Effector memory CD4-positive, alpha-beta T cell (primary cell): Measurements from ENCODE around the gene BAZ2B.

Source experiments
- DNase-seq, 3 donors: peaks; one replicate each; pipeline ENCODE4 v3.0.0-alpha.2; 2020
- H3K27ac ChIP-seq: 2 replicates; pipeline ENCODE4 v1.7.0; 2013; ENCODE audit warnings: mild to moderate bottlenecking, low read length, moderate library complexity; ENCODE audit not compliant: insufficient read depth, poor library complexity, severe bottlenecking
- H3K27me3 ChIP-seq: replicated peaks from 2 replicates; pipeline ENCODE4 v1.7.0; 2013; ENCODE audit warnings: mild to moderate bottlenecking, low read length; ENCODE audit not compliant: insufficient read depth, control insufficient read depth, poor library complexity, severe bottlenecking
- H3K36me3 ChIP-seq: 2 replicates; pipeline ENCODE4 v1.7.0; 2013; ENCODE audit warnings: mild to moderate bottlenecking, low read length, moderate library complexity; ENCODE audit not compliant: control insufficient read depth, insufficient read depth
- H3K4me1 ChIP-seq: 2 replicates; pipeline ENCODE4 v1.7.0; 2013; ENCODE audit warnings: low read length, mild to moderate bottlenecking; ENCODE audit not compliant: control insufficient read depth, insufficient read depth, poor library complexity, severe bottlenecking
- H3K4me3 ChIP-seq: 2 replicates; pipeline ENCODE4 v1.7.0; 2013; ENCODE audit warnings: low read length, low read depth, mild to moderate bottlenecking; ENCODE audit not compliant: insufficient read depth, poor library complexity, severe bottlenecking
- H3K9me3 ChIP-seq: 2 replicates; pipeline ENCODE4 v1.7.0; 2013; ENCODE audit warnings: mild to moderate bottlenecking, low read length, moderate library complexity; ENCODE audit not compliant: control insufficient read depth

Gene BAZ2B

GRCh38 chr2:159606287-159606686 lies 10.1 kb downstream of the BAZ2B start:
- DNase-seq, result no peak
- Histone ChIP-seq H3K4me3 (no peak overlapping the region), H3K9me3 (no peaks in the 10 kb centered on the region), H3K36me3 (no peaks in the 10 kb centered on the region), H3K27me3 (no peaks in the 10 kb centered on the region), H3K4me1 (no peaks in the 10 kb centered on the region), H3K27ac (no peak overlapping the region)

DNA sequence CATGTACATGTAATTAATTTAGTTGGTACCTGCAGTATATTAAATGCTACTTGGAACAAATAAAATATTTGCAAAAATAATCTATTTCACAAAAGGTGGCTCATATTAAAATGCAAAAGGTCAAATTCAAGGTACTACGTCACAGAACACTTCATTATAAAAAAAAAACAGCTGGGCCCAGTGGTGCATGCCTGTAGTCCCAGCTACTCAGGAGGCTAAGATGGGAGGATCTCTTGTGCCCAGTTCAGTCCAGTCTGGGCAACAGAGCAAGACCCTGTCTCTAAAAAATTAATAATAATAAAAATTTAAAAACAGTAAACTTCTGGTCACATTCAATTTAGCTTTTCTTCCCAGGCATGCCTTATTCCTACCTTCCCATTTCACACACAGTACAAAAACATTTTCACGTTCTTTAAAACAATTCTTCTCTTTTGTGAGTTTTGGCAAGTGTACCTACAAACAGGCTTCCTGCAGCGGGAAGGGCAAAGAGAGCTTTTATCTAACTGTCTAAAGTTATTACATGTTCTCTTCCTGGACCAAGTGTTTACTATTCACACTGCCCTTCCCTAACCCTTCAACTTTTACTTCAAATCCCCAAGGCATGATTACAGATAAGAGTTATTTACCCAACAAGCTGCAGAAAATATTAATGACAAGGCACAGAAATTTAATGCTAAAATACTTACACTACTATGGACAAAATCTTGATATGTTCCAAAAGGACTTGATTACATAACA lies 10.7 kb downstream of the BAZ2B start:
- H3K36me3 ChIP-seq, result no peaks in the 10 kb centered on the region
- no peak overlapping the region for H3K4me3 ChIP-seq
- no peak overlapping the region for H3K27ac ChIP-seq
- no peaks in the 10 kb centered on the region for H3K4me1 ChIP-seq
- H3K9me3 ChIP-seq, result no peaks in the 10 kb centered on the region
- no peak for DNase-seq
- H3K27me3 ChIP-seq, result no peaks in the 10 kb centered on the region

GRCh38 chr2:159604159-159604558 lies 12.2 kb downstream of the BAZ2B start:
- Histone ChIP-seq H3K27me3 (no peaks in the 10 kb centered on the region), H3K27ac (no peak overlapping the region), H3K9me3 (no peaks in the 10 kb centered on the region), H3K4me3 (no peak overlapping the region), H3K4me1 (no peaks in the 10 kb centered on the region), H3K36me3 (no peaks in the 10 kb centered on the region)
- no peak for DNase-seq

DNA sequence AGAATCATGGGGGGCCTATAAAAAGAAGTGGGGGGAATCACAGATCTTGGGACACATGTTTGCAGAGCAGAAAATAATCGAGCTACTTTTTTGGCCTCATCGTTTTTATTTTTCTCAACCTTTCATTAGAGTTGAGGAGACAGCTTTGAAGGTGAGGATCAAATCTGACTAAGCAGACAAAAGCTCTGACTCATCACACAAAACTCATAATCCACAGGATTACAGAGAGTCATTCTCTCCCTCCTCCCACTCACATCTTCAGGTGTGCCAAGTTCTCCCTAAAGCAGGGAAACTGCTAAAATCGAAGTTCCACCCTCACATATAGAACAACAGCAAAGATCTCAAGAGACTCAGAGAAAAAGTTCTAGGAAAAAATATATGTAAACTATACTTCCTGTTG lies 15.6 kb downstream of the BAZ2B start:
- no peak overlapping the region for H3K4me3 ChIP-seq
- H3K9me3 ChIP-seq, result no peaks in the 10 kb centered on the region
- no peaks in the 10 kb centered on the region for H3K4me1 ChIP-seq
- H3K27ac ChIP-seq, result no peak overlapping the region
- no peak for DNase-seq
- no peaks in the 10 kb centered on the region for H3K36me3 ChIP-seq
- H3K27me3 ChIP-seq, result no peaks in the 10 kb centered on the region

- no peak for DNase-seq
- Histone ChIP-seq H3K27ac (no peak overlapping the region), H3K4me3 (no peak overlapping the region), H3K27me3 (no peaks in the 10 kb centered on the region), H3K9me3 (no peaks in the 10 kb centered on the region), H3K36me3 (no peaks in the 10 kb centered on the region), H3K4me1 (no peaks in the 10 kb centered on the region)
Observed at GRCh38 chr2:159595410-159596046, 20.8 kb downstream of the BAZ2B start.

GRCh38 chr2:159592441-159592840 lies 23.9 kb downstream of the BAZ2B start:
- DNase-seq, result no peak
- Histone ChIP-seq H3K27me3 (no peaks in the 10 kb centered on the region), H3K27ac (no peak overlapping the region), H3K4me1 (no peaks in the 10 kb centered on the region), H3K36me3 (no peaks in the 10 kb centered on the region), H3K4me3 (no peak overlapping the region), H3K9me3 (no peaks in the 10 kb centered on the region)

DNA sequence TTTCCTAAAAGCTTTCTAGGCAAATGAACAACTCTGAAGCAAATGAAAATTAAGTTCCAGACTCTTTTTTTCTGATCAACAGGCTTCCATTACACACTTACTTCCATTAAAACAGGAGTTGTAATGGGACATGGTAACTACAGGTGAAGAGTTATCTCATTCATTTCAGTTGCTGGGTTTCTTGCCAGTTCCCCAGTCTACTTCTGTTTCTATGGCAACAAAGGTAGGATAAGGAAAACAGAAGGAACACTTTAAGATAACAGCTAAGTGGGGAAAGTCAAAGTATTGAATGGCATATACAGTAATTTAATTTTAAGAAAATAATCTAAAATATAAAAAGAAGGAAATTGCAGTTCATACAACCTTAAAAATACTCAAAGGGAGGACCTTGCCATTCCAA lies 25.1 kb downstream of the BAZ2B start:
- no peaks in the 10 kb centered on the region for H3K27me3 ChIP-seq
- H3K27ac ChIP-seq, result no peak overlapping the region
- DNase-seq, result no peak
- H3K4me1 ChIP-seq, result no peaks in the 10 kb centered on the region
- H3K9me3 ChIP-seq, result no peaks in the 10 kb centered on the region
- no peaks in the 10 kb centered on the region for H3K36me3 ChIP-seq
- no peak overlapping the region for H3K4me3 ChIP-seq

DNA sequence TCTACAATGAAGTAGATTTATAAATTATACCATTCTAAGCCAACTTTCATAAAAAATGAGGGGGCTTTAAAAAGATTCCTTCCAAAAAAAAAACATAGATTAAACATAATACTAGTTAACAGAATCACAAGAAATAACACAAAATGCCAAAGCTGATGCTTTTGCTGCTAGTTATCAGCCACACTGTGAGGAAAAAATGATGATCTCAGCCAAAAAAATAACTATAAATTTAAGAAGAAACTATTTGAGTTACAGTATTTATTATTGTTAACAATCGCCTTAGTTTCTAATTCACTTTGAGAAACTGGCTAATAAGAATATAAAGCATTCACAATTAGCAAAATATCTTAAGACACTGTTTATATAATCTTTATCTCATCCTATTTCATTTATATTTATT lies 27.1 kb downstream of the BAZ2B start:
- no peaks in the 10 kb centered on the region for H3K4me1 ChIP-seq
- H3K36me3 ChIP-seq, result no peaks in the 10 kb centered on the region
- no peak overlapping the region for H3K4me3 ChIP-seq
- H3K9me3 ChIP-seq, result no peaks in the 10 kb centered on the region
- no peak for DNase-seq
- no peaks in the 10 kb centered on the region for H3K27me3 ChIP-seq
- H3K27ac ChIP-seq, result no peak overlapping the region

DNA sequence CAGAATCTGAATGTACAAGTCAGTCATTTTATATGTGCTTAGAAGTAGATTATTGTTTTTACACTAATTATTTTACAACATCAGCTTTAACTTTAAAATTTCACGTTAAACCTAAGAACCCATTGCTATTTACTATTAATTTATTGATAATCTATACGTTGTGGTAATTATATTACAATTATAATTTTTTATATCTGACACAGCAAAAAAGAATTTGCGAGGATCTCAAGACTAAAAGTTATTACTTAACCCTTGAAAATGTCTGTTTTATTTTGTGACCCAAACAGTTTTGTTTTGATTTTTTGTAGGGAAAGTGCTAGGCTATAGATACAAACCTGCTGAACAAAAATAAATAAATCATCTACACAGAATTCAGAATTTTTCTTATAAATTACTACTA lies 30.3 kb downstream of the BAZ2B start:
- H3K27ac ChIP-seq, result no peak overlapping the region
- H3K27me3 ChIP-seq, result no peaks in the 10 kb centered on the region
- H3K4me3 ChIP-seq, result no peak overlapping the region
- no peaks in the 10 kb centered on the region for H3K4me1 ChIP-seq
- no peaks in the 10 kb centered on the region for H3K9me3 ChIP-seq
- no peak for DNase-seq
- H3K36me3 ChIP-seq, result no peaks in the 10 kb centered on the region

DNA sequence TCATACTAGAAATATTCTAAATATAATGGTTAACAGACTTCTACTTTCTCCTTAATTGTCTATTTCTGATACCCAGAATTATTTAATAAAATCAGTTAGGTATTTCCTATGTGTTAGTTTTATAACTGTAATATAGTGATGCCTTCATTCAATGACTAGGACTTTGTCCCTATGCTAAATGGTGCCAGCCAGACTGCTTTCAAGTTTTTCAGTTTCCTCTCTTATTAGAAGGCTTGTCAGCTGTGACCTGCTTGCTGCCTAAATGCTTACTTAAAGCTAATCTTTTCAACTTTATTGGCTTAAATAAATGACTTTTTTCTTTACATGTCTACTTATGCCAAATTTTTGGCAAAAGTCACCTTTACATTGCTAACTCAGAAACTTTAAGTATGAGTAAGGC lies 30.7 kb downstream of the BAZ2B start:
- Histone ChIP-seq H3K4me3 (no peak overlapping the region), H3K36me3 (no peaks in the 10 kb centered on the region), H3K27ac (no peak overlapping the region), H3K9me3 (no peaks in the 10 kb centered on the region), H3K27me3 (no peaks in the 10 kb centered on the region), H3K4me1 (no peaks in the 10 kb centered on the region)
- DNase-seq, result no peak
